Superior temporal gyrus (tissue), 1 donor: ENCODE data around the gene CASTOR1.

Experiments used
- DNase-seq: peaks from one replicate; pipeline ENCODE4 v3.0.0-alpha.2; 2016; ENCODE audit errors: extremely low spot score

The CASTOR1 gene

GRCh38 chr22:30299322-30299721 is 10.0 kb upstream of the CASTOR1 start:
- no peak for DNase-seq

DNA sequence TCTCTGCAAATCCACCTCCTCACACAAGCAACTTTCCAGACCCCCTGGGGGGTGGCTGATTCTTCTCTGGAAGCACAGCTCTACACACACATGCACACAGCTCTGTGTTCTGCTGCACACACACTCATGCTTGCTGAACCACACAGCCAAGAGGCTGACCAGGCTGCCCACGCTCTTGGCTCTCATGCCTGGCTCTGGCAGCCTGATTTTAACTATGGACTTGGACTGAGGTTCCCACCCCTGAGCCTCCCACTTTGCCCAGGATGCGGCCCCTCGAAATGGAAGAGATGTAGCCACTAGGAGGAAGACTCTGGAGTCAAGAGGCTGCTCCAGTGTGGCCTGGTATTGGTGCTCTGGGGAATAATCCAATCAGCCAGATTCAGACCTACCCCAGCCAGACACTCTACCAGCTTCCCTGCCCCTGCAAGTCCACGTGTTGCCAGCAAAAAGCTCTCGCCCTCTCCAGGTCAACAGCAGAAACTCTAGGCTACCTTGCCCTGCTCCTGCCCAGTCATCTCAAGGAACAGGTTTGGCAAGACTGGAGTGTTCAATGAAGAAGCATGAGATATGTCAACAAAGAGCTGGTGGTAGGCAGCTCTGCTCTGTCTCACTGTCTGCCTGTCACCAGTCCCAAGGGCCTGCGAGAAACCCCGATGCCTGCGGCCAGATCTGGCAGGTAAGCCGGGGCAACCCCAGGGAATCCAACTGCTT is 8.8 kb upstream of the CASTOR1 start:
- no peak for DNase-seq

DNA sequence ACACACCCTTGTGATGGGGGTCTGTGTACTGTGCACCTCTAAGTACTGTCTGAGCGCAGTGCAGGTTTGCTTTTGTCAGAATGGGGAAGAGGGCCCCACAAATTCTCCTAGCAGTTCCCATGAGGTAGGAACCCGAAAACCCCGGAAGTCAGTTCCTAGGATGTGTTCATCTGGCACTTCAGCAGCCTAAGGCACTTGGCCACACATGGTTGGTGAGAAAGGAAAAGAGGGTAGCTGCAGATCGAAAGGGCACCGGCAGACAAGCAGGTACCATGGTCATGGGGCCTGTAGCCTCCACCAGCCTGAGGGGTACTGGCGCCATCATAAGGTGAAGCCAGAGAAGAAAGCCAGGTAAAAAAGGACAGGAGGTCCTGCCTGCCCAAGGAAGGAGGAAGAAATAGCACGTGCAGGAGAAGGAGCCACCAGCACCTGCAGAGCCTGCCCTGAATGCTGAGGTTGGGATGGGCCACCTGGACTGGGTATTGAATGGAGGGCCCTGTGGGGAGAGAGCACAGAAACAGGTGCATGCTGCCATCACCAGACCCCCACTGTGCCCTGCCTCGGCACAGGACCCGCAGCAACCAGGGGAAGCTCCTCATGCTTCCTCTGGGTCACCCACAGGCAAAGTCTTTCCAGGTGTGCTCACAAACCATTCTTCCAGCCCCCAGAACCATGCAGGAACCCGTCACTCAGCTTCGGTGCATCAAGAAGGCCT is 8.1 kb upstream of the CASTOR1 start:
- DNase-seq: no peak

DNA sequence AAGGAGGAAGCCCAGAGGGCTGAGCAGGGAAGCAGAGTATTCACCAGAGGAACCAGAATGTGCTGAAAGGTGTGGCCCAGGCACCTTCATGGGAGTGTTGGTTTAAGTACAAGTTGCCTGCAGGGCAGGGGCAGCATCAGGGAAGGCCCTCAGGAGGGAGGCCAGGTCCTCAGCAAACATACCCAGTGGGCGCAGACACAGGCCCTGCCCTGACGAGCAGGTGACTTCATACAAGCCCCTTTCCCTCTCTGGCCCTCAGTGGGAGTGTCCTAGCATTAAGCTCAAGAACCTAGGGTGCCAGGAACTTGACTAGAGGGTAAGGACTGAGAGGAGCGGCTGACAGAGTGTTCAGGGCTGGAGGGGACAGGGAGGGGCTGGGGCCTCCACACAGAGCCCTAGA is 7.5 kb upstream of the CASTOR1 start:
- no peak for DNase-seq

DNA sequence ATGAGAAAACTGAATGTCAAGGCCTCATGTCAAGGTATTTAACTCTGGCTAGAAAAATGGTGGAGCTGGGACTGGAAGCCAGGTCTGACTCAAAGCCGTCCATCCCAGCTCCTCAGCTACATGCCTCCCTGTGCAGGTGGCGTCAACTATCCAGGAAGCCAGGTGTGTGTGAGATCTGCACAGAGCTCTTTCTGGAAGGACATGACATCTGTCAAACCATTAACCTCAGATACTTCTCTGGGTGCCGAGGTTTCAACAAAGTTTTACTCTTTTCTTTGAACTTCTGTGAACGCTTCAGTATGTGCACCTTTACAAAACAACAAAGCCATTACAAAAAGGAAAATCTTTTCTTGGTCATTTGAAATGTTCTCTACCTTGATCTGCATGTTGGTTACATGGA is 7.0 kb upstream of the CASTOR1 start:
- no peak for DNase-seq

DNA sequence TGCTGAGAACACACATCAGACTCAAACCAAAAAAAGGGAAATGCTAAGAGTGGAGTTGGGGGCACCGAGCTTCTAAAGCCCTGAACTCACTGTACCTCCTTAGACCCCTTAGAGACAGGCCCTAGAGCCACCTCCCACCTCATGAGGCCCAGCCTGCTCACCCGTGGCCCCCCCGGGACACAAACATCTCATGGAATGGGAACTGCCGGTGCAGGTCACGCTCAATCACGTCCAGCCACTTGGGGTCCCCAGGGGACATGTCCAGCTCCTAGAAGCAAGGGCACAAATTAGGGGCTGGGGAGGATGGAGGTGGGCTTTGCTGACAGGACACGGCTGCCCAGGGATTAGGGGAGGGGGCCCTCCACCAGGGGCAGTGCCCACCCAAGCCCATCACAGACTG is 6.3 kb upstream of the CASTOR1 start:
- no peak for DNase-seq

GRCh38 chr22:30294830-30295229 is 5.5 kb upstream of the CASTOR1 start:
- DNase-seq: no peak

DNA sequence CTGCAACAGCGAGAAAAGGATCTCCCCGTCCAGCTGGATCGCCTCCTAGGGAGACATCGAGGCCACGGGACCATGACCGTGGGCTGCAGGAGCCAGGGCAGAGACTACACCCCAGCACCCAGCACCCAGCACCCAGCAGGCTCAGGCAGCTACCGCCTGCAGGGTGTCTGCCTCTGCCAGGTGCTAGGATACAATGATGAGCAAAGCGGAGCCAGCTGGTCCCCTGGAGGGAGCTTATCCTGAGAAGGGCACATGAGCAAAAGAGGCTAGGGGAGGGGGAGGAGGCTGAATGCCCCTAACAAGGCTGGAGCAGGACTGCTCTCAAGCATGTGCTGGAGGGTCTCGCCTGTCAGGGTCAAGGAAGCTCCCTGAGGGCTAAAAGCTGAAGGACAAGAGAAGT is 4.8 kb upstream of the CASTOR1 start:
- DNase-seq: no peak

DNA sequence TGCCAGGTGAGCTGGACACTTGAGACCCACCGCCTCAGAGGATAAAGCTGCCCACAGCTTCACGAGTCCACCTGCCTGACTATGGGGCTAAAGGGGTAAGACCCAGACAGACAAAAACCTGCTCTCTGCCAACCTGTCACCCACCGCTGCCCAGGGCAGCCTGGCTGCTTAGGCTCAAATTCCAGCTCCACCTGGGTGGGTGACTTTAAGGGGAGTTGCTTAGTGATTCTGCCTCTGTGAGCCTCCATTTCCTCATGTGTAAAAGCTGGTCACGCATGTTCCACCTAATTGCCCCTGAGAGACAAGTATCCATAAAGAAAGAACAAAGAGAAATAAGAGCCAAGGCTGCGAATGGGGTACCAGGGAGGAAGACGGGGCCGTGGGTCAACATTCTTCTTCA is 3.7 kb upstream of the CASTOR1 start:
- no peak for DNase-seq

DNA sequence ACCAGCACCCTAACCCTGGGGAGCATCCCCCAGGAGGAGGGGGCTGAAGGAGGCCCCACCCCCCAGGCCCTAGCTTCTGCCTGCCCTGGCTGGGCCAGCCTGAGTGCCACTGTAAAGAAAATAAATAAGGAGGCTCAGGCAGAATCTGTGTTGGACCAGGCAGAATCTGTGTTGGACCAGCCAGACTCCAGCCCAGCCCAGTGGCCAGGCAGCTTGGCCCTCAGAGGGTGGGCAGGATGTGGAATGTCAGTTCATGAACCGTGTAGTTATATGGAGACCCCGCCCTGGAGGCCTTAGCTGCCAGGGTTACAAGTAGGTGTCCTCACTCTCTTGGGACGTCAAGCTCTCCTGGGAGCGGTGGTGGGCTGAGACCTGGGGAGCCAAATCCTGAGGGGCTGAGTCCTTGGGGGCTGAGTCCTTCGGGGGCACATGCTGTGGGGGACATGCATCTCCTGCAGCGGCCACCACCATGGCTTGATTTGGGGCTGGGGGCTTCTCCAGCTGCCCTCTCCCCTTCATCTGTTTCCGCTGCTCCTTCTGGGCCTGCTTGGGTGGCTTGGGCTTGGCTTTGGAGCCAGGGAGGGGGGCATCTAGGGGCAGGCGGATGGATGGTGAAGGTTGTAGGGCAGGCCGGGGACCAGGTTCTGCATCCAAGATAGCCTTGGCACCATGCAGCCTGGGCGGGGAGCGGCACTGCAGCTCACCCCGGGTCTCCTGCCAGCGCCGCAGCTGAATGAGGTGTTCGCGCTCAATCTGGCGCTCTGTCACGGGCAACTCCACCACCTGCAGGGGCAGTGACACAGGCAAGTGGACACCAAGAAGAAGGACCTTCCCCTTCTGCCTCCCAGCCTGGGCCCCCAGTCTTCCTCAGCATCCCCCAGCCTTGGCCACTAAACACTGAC is 3.0 kb upstream of the CASTOR1 start:
- DNase-seq: no peak

DNA sequence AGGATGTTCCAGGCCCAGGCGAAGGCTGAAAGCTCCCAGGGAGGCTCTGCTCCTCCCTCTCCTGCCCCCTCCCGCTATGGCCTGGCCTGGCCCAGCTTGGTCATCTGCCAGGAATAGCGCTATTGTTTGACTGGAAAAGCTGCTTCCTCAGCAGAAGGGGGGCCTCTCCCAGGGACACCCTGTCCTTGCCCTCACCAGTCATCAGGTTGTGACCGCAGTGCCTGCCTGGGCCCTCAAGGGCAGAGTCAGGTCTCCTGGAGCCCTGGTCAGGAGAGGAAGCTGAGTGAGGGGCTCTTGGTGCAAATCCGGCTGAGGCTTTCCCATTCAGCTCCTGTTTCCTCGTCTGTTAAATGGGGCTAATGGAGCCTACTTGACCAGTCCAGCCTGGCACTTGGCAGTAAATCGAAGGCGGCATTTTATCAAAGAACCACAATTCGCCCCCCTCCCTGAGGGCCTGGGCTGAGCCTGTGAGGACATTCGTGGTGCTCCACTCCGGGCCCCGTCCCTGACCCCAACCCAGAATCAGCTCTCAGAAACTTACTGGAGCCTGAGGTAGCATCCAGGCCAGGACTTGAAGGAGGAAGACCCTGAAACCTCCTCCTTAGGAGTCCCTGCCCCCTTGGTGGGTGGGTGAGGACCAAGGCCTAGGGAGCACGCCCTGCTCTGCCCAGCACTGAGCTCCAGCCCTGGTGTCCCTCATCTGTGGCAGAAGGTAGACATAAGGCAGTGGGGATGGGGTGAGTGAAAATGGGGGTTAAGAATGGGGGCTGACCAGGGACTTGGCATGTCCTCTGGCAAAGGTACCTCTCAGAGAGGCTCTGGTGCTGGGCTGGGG is 2.0 kb upstream of the CASTOR1 start:
- DNase-seq: peak; percentile 91

DNA sequence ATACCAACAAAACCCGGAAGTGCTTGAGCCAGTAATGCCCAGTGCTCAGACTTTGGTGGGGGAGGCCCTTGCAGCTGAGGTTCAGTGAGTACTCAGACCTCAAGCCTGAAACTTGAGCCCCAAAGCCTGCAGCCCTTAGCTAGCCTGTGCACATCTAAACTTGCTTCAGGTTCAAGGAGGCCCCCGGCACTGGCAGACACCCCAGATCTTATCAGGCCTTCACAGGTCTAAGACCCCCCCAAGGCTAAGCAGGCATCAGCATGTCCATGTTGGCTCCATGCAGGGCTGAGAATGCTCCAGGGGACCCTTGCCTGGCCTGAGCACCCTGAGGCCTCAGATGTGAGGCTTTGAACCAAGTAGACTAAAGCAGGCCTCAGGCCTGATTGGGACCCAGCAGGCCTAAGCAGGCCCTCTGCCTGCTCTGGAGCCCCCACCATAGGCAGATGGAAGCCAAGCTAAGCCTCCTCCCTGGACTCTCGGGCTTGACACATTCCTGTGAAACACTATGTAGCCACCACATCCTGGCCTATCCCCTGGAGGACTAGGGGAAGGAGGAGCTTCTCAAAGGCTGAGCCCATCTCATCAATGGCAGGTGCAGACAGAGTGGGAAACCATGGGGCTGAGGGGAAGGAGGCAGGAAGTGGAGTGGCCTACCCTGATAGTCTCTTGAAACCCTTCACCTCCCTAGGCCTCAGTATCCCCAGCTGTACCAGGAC is 1.2 kb upstream of the CASTOR1 start:
- no peak for DNase-seq

GRCh38 chr22:30289980-30290313 is 642 bp upstream of the CASTOR1 start:
- no peak for DNase-seq

GRCh38 chr22:30288419-30289140 is 725 bp downstream of the CASTOR1 start:
- DNase-seq: no peak

GRCh38 chr22:30287648-30288418 is 1.5 kb downstream of the CASTOR1 start:
- DNase-seq: peak; percentile 87

- DNase-seq: peak; percentile 22
Observed at GRCh38 chr22:30286813-30287647, 2.3 kb downstream of the CASTOR1 start.

- no peak for DNase-seq
Observed at GRCh38 chr22:30286331-30286730, 3.0 kb downstream of the CASTOR1 start.

DNA sequence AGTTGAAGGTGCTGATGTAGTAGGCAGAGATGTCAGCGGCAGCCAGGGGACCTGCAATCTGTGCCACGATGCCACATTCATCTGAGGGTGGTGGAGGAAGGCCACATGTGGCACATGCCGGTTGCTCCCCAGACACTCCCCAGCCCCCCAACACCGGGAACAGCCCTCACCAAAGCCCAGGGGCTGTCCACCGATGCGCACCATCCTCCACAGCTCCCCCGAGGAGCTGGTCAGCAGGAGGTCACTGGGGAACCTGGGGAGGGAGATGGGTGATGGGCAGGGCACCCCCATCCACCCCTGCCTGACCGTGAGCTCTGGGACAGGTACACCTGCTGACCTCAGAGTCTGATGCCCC is 3.5 kb downstream of the CASTOR1 start:
- no peak for DNase-seq
